GM10266 (cell line): ENCODE measurements around the gene QSOX1.

Experiments used
- DNase-seq: peaks from one replicate; pipeline ENCODE4 v3.0.0; 2012; ENCODE audit errors: extremely low spot score
- CTCF ChIP-seq: IDR thresholded peaks from 2 replicates; pipeline ENCODE4 v1.5.1; 2012; ENCODE audit warnings: mild to moderate bottlenecking, low read depth; ENCODE audit not compliant: control insufficient read depth, insufficient read depth; ENCODE audit errors: missing control alignments

QSOX1 gene

GRCh38 chr1:180154325-180155181 lies at the start of gene QSOX1:
Gene QSOX1, plus strand, starts transcription at chr1:180154869. Its CDS starts 39 bp downstream, at chr1:180154908.
- TF ChIP-seq CTCF = no peak
- peak; percentile 99 for DNase-seq

GRCh38 chr1:180112091-180112490 lies 42.6 kb upstream of the QSOX1 start:
- TF ChIP-seq CTCF = no peak
- no peak for DNase-seq

- DNase-seq = no peak
- no peak for TF ChIP-seq CTCF
Measured at GRCh38 chr1:180112984-180113647, 41.6 kb upstream of the QSOX1 start.

- DNase-seq = no peak
- TF ChIP-seq CTCF = no peak
Measured at GRCh38 chr1:180114396-180114945, 40.2 kb upstream of the QSOX1 start.

- TF ChIP-seq CTCF = no peak
- no peak for DNase-seq
Measured at GRCh38 chr1:180116964-180117763, 37.5 kb upstream of the QSOX1 start.

- TF ChIP-seq CTCF = no peak
- no peak for DNase-seq
Measured at GRCh38 chr1:180117764-180118116, 36.9 kb upstream of the QSOX1 start.
